H9 (cell line): ENCODE measurements around the gene KISS1R. TPM values are rescaled to one million over a fixed set of nuclear protein-coding genes. Genes with fewer than 3 reads are reported as not detected.

Experiments used
- DNase-seq: peaks from one replicate; pipeline ENCODE4 v3.0.0-alpha.2; 2017
- H2AFZ ChIP-seq: one replicate; pipeline ENCODE4 v1.6.1; 2013; ENCODE audit warnings: mild to moderate bottlenecking, low read length, control low read depth, moderate library complexity
- H2AK5ac ChIP-seq: 2 replicates; pipeline ENCODE4 v1.6.1; 2013; ENCODE audit warnings: low read length, control low read depth, mixed read lengths; ENCODE audit not compliant: insufficient read length
- H2BK120ac ChIP-seq: one replicate; pipeline ENCODE4 v1.6.1; 2013; ENCODE audit warnings: low read depth, mild to moderate bottlenecking, low read length, control low read depth, inconsistent platforms; ENCODE audit not compliant: poor library complexity, severe bottlenecking
- H2BK12ac ChIP-seq: 2 replicates; pipeline ENCODE4 v1.6.1; 2013; ENCODE audit warnings: low read length, control low read depth, mixed read lengths, low read depth; ENCODE audit not compliant: insufficient read length
- H2BK15ac ChIP-seq: 2 replicates; pipeline ENCODE4 v1.6.1; 2013; ENCODE audit warnings: low read depth, low read length, control low read depth
- H2BK20ac ChIP-seq: one replicate; pipeline ENCODE4 v1.6.1; 2013; ENCODE audit warnings: low read depth, mild to moderate bottlenecking, low read length, control low read depth, inconsistent platforms; ENCODE audit not compliant: poor library complexity, severe bottlenecking
- H2BK5ac ChIP-seq: 2 replicates; pipeline ENCODE4 v1.6.1; 2013; ENCODE audit warnings: low read length, control low read depth, mixed read lengths; ENCODE audit not compliant: insufficient read length
- H3K14ac ChIP-seq: 2 replicates; pipeline ENCODE4 v1.6.1; 2013; ENCODE audit warnings: low read length, control low read depth; ENCODE audit not compliant: insufficient read depth
- H3K18ac ChIP-seq: 2 replicates; pipeline ENCODE4 v1.6.1; 2013; ENCODE audit warnings: low read depth, mild to moderate bottlenecking, mixed read lengths, low read length, control low read depth; ENCODE audit not compliant: insufficient read length
- H3K23ac ChIP-seq: 2 replicates; pipeline ENCODE4 v1.6.1; 2013; ENCODE audit warnings: low read length, control low read depth, mixed read lengths, low read depth; ENCODE audit not compliant: insufficient read length
- H3K23me2 ChIP-seq: 2 replicates; pipeline ENCODE4 v1.6.1; 2013; ENCODE audit warnings: low read depth, mild to moderate bottlenecking, mixed read lengths, low read length, control low read depth; ENCODE audit not compliant: insufficient read length, poor library complexity, severe bottlenecking
- H3K27ac ChIP-seq: 2 replicates; pipeline ENCODE4 v1.5.1; 2013; ENCODE audit warnings: low read length, control low read depth, mixed read lengths, low read depth; ENCODE audit not compliant: insufficient read length
- H3K27me3 ChIP-seq: 2 replicates; pipeline ENCODE4 v1.6.1; 2013; ENCODE audit warnings: low read length, control low read depth, inconsistent platforms; ENCODE audit not compliant: insufficient read depth
- H3K4ac ChIP-seq: 2 replicates; pipeline ENCODE4 v1.6.1; 2013; ENCODE audit warnings: low read depth, mild to moderate bottlenecking, control low read depth, inconsistent platforms, low read length, moderate library complexity
- H3K4me1 ChIP-seq: 2 replicates; pipeline ENCODE4 v1.6.1; 2013; ENCODE audit warnings: low read length, control low read depth, inconsistent platforms; ENCODE audit not compliant: insufficient read depth
- H3K4me2 ChIP-seq: 2 replicates; pipeline ENCODE4 v1.6.1; 2013; ENCODE audit warnings: low read length, control low read depth, mixed read lengths; ENCODE audit not compliant: insufficient read length, insufficient read depth
- H3K56ac ChIP-seq: 2 replicates; pipeline ENCODE4 v1.6.1; 2013; ENCODE audit warnings: low read depth, mild to moderate bottlenecking, mixed read lengths, low read length, control low read depth; ENCODE audit not compliant: insufficient read length
- H3K79me1 ChIP-seq: 2 replicates; pipeline ENCODE4 v1.6.1; 2013; ENCODE audit warnings: low read depth, mild to moderate bottlenecking, moderate library complexity, low read length, control low read depth, inconsistent platforms; ENCODE audit not compliant: insufficient read depth, poor library complexity, severe bottlenecking
- H3K79me2 ChIP-seq: 2 replicates; pipeline ENCODE4 v1.6.1; 2013; ENCODE audit warnings: low read length, control low read depth, inconsistent platforms; ENCODE audit not compliant: insufficient read depth
- H3K9ac ChIP-seq: 2 replicates; pipeline ENCODE4 v1.6.1; 2013; ENCODE audit warnings: low read length, control low read depth, mixed read lengths; ENCODE audit not compliant: insufficient read length; ENCODE audit errors: extremely low read depth
- H3K9me3 ChIP-seq: one replicate; pipeline ENCODE4 v1.6.1; 2013; ENCODE audit warnings: low read depth, low read length, inconsistent platforms; ENCODE audit not compliant: control insufficient read depth
- H3T11ph ChIP-seq: one replicate; pipeline ENCODE4 v1.6.1; 2013; ENCODE audit warnings: mild to moderate bottlenecking, low read length, control low read depth, inconsistent platforms
- H4K20me1 ChIP-seq: one replicate; pipeline ENCODE4 v1.6.1; 2013; ENCODE audit not compliant: control insufficient read depth, insufficient read length, insufficient read depth
- H4K5ac ChIP-seq: 2 replicates; pipeline ENCODE4 v1.6.1; 2013; ENCODE audit warnings: low read depth, mild to moderate bottlenecking, mixed read lengths, low read length, control low read depth; ENCODE audit not compliant: insufficient read length
- H4K8ac ChIP-seq: replicated peaks from 2 replicates; pipeline ENCODE4 v1.6.1; 2013; ENCODE audit warnings: low read length, control low read depth, mixed read lengths, low read depth; ENCODE audit not compliant: insufficient read length
- H4K91ac ChIP-seq: 2 replicates; pipeline ENCODE4 v1.6.1; 2013; ENCODE audit warnings: low read depth, mild to moderate bottlenecking, moderate library complexity, mixed read lengths, low read length, control low read depth; ENCODE audit not compliant: insufficient read length
- H3K27ac Mint-ChIP-seq, 3 experiments: 2 replicates in 2 of 3; 3 replicates in 1 of 3; pipeline ENCODE4 v1.8.0; 2020 to 2021; ENCODE audit warnings: mixed read lengths in 3 of 3, mild to moderate bottlenecking in 1 of 3, moderate library complexity in 1 of 3
- H3K27me3 Mint-ChIP-seq: 2 replicates; pipeline ENCODE4 v1.8.0; 2021; ENCODE audit warnings: low read depth, mild to moderate bottlenecking, moderate library complexity, mixed read lengths
- H3K36me3 Mint-ChIP-seq, 3 experiments: 2 replicates in 2 of 3; 3 replicates in 1 of 3; pipeline ENCODE4 v1.8.0; 2020 to 2021; ENCODE audit warnings: low read depth in 3 of 3, mixed read lengths in 3 of 3; ENCODE audit not compliant: insufficient read depth in 1 of 3
- H3K4me1 Mint-ChIP-seq, 2 experiments: 2 replicates each; pipeline ENCODE4 v1.8.0; 2020; ENCODE audit warnings: mixed read lengths in 2 of 2
- H3K4me3 Mint-ChIP-seq, 2 experiments: 2 replicates in 1 of 2; 3 replicates in 1 of 2; pipeline ENCODE4 v1.8.0; 2020 to 2021; ENCODE audit warnings: mild to moderate bottlenecking in 2 of 2, mixed read lengths in 2 of 2, moderate library complexity in 1 of 2
- H3K9me3 Mint-ChIP-seq, 2 experiments: 2 replicates in 1 of 2; 3 replicates in 1 of 2; pipeline ENCODE4 v1.8.0; 2020; ENCODE audit warnings: mild to moderate bottlenecking in 2 of 2, mixed read lengths in 2 of 2, moderate library complexity in 1 of 2
- WGBS: extraction: QIAGEN DNeasy Blood & Tissue Kit; methylation state at CpG from one replicate; pipeline ENCODE4 v1.1.7; 2013; ENCODE audit warnings: missing lambda C conversion rate, low lambda C conversion rate, mixed read lengths; ENCODE audit not compliant: insufficient read length; ENCODE audit errors: extremely low coverage; 5-methylcytosine and 5-hydroxymethylcytosine counted together
- total RNA-seq: library from RNA; stranded (reverse); gene quantifications from 2 replicates; pipeline ENCODE4 v1.2.1, GENCODE V29; 2021
- TF ChIP-seq, protein P1 (sequence below): fragments of 200-600 bp; sonication (generic); conservative IDR thresholded peaks from 3 replicates; pipeline ENCODE4 v1.8.0; 2021; ENCODE audit warnings: antibody characterized with exemption, mild to moderate bottlenecking

The KISS1R gene
- total RNA-seq, 1 experiment from 2014 or later: 3.3 TPM

DNA sequence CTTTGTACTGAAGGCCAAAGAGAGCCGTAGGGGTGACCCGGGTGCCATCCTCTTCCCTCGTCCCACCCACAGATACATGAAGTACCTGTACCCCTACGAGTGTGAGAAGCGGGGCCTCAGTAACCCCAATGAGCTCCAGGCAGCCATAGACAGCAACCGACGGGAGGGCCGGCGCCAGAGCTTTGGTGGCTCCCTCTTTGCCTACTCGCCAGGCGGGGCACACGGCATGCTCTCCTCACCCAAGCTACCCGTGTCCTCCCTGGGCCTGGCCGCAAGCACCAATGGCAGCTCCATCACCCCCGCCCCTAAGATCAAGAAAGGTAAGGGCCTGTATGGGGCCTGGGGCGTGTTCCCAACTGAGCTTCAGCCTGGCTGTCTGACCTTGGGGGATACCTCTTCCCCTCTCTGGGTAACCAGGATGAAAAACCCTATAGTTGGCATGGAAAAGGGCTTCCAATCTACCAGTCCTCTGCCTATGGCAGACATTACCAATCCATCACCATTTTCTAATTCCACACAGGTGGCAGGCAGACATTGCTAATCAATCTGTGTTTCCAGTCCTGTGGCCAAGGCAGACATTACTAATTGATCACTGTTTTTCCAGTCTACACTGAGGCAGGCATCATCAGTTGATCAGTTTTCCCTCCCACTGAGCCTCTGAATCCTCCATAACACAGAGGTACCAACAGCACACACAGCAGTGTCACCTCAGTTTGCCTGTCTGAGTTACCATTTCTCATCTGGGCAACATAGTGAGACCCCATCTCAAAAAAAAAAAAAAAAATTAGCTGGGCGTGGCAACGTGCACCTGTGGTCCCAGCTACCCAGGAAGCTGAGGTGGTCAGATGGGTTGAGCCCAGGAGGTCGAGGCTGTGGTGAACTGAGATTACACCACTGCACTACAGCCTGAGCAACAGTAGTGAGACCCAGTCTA lies 47.9 kb downstream of the KISS1R start:
- Histone ChIP-seq H3K14ac (no peak overlapping the region), H2BK5ac (no peak overlapping the region), H3K4ac (no peak overlapping the region), H2AK5ac (no peak overlapping the region), H2BK15ac (no peak overlapping the region), H3K18ac (no peak overlapping the region), H3K79me2 (no peaks in the 10 kb centered on the region), H3K27ac (no peak overlapping the region), H2BK12ac (no peak overlapping the region), H3K23me2 (no peaks in the 10 kb centered on the region), H3K79me1 (no peaks in the 10 kb centered on the region), H3T11ph (no peak overlapping the region), H3K27me3 (no peaks in the 10 kb centered on the region), H2BK20ac (no peak overlapping the region), H3K56ac (no peak overlapping the region), H4K8ac (no peak overlapping the region), H4K91ac (no peak overlapping the region), H4K20me1 (no peaks in the 10 kb centered on the region), H3K23ac (no peak overlapping the region), H3K9me3 (no peaks in the 10 kb centered on the region), H2BK120ac (no peak overlapping the region), H2AFZ (no peak overlapping the region), H3K9ac (no peak overlapping the region), H4K5ac (no peak overlapping the region), H3K4me2 (no peak overlapping the region), H3K4me1 (no peaks in the 10 kb centered on the region)
- H3K9me3 Mint-ChIP-seq: peaks cover 5 to 12% of the 10 kb centered on the region in 2 experiments; a peak in 4 of 5 replicates
- no CpG with 5 or more reads among the region's 19 CpGs for WGBS
- peaks cover 0 to 18% of the 10 kb centered on the region in 2 experiments; a peak in 3 of 4 replicates for H3K4me1 Mint-ChIP-seq
- no peak for DNase-seq
- peak overlapping the region in 1 of 3 experiments; percentile 24; a peak in 1 of 7 replicates for H3K27ac Mint-ChIP-seq
- peaks cover 46 to 71% (median 62%) of the 10 kb centered on the region in 3 experiments for H3K36me3 Mint-ChIP-seq
- H3K4me3 Mint-ChIP-seq: no peak overlapping the region
- no peaks in the 10 kb centered on the region for H3K27me3 Mint-ChIP-seq
- TF ChIP-seq, protein P1, sequence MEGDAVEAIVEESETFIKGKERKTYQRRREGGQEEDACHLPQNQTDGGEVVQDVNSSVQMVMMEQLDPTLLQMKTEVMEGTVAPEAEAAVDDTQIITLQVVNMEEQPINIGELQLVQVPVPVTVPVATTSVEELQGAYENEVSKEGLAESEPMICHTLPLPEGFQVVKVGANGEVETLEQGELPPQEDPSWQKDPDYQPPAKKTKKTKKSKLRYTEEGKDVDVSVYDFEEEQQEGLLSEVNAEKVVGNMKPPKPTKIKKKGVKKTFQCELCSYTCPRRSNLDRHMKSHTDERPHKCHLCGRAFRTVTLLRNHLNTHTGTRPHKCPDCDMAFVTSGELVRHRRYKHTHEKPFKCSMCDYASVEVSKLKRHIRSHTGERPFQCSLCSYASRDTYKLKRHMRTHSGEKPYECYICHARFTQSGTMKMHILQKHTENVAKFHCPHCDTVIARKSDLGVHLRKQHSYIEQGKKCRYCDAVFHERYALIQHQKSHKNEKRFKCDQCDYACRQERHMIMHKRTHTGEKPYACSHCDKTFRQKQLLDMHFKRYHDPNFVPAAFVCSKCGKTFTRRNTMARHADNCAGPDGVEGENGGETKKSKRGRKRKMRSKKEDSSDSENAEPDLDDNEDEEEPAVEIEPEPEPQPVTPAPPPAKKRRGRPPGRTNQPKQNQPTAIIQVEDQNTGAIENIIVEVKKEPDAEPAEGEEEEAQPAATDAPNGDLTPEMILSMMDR: no peak
